GM12873 (cell line): Measurements from ENCODE around the gene PDE7B.

Experiments
- CTCF ChIP-seq: IDR thresholded peaks from 2 replicates; pipeline ENCODE4 v1.5.1; 2012; ENCODE audit warnings: low read depth, mild to moderate bottlenecking, moderate library complexity, low read length, control low read depth; ENCODE audit not compliant: insufficient read depth; ENCODE audit errors: missing control alignments

The PDE7B gene

GRCh38 chr6:135830452-135830881 is 21.0 kb upstream of the PDE7B start:
- no peak for TF ChIP-seq CTCF

- no peak for TF ChIP-seq CTCF
Observed at GRCh38 chr6:135831016-135831415, 20.5 kb upstream of the PDE7B start.

- no peak for TF ChIP-seq CTCF
Observed at GRCh38 chr6:135832166-135832565, 19.3 kb upstream of the PDE7B start.

GRCh38 chr6:135833771-135834170 is 17.7 kb upstream of the PDE7B start:
- TF ChIP-seq CTCF = no peak

- TF ChIP-seq CTCF = no peak
Observed at GRCh38 chr6:135837735-135838449, 13.6 kb upstream of the PDE7B start.

GRCh38 chr6:135839121-135839520 is 12.4 kb upstream of the PDE7B start:
- TF ChIP-seq CTCF = no peak

GRCh38 chr6:135842618-135843392 is 8.7 kb upstream of the PDE7B start:
- TF ChIP-seq CTCF = no peak
